ENCODE measurements around the gene TENM4. TPM values are rescaled to one million over a fixed set of nuclear protein-coding genes. Genes with fewer than 3 reads are reported as not detected.
A peak's percentile ranks its signal among the peaks of the same experiment; 100 is the strongest.

Gene TENM4
- total RNA-seq, 1 experiment from 2014 or later, result not detected

GRCh38 chr11:78762105-78762504 lies 678.7 kb downstream of the TENM4 start:
- no peak for DNase-seq (ENCODE audit: low spot score)

- no peak for DNase-seq (ENCODE audit: low spot score)
Measured at GRCh38 chr11:78759071-78759470, 681.8 kb downstream of the TENM4 start.

DNA sequence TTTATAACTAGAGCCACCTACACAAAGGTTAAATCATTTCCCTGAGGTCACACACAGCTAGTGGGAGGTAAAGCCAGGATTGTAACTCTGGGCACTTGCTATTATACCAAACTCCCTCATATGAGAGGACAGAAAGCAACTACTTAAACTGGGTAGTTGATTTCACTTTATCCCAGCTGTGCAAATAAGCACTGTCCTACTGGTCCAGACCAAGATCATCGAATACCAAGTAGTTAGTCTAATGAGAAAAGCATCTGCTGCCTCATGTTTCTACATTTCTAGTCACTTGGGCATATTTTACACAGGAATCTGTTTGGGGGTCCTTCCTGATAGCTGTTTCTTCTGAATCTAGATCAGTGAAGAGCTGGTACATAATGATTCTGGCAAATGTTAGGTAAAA lies 687.5 kb downstream of the TENM4 start:
- DNase-seq (ENCODE audit: low spot score), result no peak

DNA sequence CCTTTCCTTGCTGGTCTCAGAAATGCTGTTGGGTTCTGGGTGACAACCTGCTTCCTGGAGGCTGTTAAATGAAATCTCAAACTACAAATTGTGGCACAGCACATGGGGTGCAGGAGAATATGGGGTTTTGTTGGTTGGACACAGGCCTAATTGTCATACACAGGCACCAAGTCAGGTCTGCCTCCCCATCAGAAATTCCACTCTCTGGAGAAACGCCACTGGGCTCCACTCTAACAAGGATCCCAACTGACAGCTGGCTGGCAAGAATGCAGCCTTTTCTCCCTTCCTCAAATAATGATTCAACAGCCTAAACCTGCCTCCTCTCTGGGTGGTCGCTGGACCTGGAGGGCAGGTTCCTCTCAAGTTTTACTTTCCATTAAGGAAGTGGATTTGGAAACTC lies 688.3 kb downstream of the TENM4 start:
- DNase-seq (ENCODE audit: low spot score), result no peak

GRCh38 chr11:78748918-78749690 lies 691.7 kb downstream of the TENM4 start:
- no peak for DNase-seq (ENCODE audit: low spot score)

GRCh38 chr11:78744949-78745348 lies 695.9 kb downstream of the TENM4 start:
- DNase-seq (ENCODE audit: low spot score), result no peak

DNA sequence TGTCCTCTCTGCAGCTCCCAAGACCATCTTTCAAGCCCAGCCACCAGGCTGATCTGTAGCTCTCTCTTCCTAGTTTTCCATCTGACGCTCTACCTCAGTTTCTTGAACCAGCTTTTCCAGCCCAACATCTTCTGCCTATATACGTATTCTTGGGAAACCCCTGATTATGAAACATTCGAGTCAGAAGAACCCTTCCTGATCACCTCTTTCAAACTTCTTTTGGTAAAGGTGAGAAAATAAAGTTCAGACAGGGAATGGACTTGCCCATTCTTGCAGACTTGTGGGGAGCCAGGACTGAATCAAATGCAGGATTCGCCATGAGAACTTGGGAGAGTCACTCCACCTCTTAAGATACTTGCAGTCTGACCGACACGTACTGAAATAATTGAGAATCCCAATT lies 696.6 kb downstream of the TENM4 start:
- DNase-seq (ENCODE audit: low spot score), result no peak

GRCh38 chr11:78742430-78742829 lies 698.4 kb downstream of the TENM4 start:
- DNase-seq (ENCODE audit: low spot score), result peak; percentile 34

GRCh38 chr11:78741741-78742140 lies 699.1 kb downstream of the TENM4 start:
- DNase-seq (ENCODE audit: low spot score), result no peak

- no peak for DNase-seq (ENCODE audit: low spot score)
Measured at GRCh38 chr11:78740199-78741071, 700.4 kb downstream of the TENM4 start.

DNA sequence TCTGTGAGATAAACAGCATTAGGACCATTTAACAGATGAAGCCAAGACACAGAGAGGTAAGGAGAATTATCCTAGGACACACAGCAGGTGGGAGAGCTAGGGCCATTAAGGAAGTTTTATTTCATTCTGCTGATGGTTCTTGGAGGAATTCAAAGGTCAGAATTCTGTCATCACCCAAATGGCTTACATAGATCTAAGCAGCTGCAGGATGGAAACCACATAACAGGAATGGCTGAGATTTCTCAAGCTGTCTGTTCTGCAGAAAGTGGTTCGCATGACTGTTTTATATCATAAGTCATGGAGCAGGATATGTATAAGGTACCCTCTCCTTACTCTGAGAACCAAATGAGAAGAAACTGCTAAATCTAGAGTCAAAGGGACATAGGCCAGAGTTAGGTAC lies 702.9 kb downstream of the TENM4 start:
- DNase-seq (ENCODE audit: low spot score), result no peak

DNA sequence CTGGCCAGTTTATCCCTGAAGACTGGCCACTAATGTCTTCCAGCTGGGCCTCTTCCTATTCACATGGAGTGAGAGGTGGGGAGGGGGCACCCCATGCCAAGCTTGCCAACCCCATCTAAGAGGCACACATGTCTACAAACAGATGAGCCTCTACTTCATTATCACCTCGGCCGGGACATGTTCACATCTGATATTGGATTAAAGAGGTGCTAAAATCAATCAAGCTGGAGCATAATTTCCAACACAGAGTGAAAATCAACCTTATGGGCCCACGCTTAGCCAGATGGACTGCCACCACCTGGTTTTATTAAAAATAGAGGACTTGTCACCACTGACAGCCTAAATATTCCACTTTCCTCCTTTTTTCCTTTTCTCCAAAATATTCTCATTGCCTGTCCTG lies 703.5 kb downstream of the TENM4 start:
- no peak for DNase-seq (ENCODE audit: low spot score)

DNA sequence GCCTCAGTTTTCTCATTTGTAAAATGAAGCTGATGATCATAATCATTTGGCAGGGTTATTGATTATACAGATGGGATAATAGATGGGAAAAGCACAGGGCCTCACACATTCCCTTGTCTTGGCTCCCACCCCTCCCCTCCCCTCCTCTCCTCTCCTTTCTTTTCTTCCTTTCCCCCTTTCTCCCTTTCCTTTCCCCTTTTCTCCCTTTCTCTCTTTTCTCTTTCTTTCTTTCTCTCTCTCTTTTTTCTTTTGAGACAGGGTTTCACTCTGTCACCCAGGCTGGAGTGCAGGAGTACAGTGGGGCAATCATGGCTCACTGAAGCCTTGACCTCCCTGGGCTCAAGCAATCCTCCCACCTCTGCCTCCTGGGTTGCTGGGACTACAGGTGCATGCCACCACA lies 705.1 kb downstream of the TENM4 start:
- no peak for DNase-seq (ENCODE audit: low spot score)

GRCh38 chr11:78733031-78733430 lies 707.8 kb downstream of the TENM4 start:
- no peak for DNase-seq (ENCODE audit: low spot score)

DNA sequence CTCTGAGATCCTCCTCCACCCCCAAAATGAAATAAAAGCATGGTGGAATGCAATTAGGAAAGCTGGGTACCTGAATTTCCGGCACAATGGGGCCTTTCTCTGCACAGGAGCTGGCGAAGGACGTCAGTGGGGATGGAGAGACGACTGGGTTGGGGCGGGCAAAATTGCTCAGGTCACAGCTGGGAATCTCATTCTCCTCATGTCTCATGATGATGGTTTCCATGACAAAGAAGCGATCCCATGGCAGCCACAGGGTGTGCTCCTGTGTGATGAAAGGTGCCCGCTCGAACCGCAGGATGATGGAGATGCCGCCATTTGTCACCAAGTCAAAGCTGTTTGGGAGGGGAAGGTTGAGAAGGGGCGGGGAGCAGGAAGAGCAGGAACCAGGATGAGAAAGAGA lies 708.6 kb downstream of the TENM4 start:
- DNase-seq (ENCODE audit: low spot score), result no peak

DNA sequence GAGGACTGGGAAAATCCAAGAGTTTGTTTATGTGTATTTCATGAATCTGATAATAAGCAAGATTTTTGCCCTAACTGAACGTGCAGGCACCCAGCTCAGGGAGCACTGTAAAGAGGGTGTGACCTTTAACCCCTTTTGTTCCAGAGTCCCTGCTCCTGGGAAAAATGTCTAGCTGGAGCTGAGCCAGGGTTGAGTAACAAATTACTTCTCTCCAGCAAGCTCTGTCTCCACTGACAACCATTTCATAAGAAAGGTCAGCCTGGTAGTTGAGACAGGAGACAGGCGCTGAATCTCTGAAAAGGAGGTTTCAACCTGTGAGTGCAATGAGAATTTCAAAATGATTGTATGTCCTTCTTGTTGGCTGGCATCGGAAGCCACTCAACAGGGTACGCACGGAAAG lies 709.8 kb downstream of the TENM4 start:
- no peak for DNase-seq (ENCODE audit: low spot score)

DNA sequence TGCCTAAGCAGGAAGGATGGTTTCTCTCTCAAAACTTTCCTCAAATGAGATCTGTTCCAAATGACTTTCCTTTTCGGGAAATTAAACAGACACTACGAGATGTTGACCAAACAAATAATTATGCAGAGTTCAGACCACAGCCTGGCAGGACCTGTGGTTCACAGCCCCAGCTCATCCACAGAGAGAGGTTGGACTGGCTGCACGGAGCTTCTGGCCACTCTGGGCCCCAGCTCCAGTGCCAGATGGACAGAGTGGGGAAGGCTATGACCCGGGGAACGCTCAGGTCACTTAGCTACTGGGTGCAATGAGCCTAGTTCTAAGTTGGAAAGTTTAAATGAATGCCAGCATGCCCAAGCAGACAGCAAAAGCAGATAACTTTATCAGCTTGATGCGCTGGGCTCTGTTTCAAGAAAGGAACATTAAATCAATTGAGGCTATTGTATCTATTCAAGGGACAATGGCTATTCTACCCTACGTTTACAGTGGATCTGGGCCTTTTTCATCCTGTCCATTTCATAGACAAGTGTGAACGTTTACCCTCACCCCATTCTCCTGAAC lies 710.5 kb downstream of the TENM4 start:
- DNase-seq (ENCODE audit: low spot score), result no peak

DNA sequence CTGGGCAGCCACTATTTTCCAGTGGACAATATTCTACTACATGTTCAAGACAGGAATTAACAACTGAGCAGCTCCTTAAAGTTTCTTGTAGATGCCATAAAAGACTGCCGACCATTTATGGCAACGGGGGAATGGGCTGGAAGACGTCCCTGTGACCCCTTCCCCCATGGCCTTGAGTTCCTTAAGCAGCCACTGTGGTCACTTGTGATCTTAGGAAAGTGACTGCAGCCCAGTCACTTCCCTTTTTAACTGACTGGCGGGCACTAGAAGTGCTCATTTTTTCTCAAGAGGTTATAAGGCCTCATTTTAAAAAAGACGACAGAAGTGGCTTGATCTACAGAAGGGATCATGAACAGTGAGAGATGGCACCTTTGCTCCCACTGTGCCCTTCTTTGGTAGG lies 713.0 kb downstream of the TENM4 start:
- no peak for DNase-seq (ENCODE audit: low spot score)

DNA sequence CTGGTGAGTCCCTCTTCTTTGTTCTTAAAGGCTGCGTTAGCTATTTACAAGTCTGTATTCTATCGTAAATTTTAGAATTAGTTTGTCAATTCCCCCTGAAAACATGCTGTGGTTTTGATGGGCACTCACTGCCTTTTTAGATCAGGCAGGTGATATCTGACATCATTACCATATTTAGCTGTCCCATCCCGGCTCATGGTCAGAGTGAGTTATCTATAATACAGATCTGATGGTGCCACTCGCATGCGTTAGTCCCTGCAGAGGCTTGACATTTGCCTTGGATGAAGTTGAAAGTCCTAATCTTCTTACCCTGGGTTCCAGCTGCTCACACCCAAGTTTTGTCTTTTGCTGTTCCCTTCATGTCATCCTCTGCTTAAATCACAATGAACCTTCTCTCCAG lies 715.6 kb downstream of the TENM4 start:
- no peak for DNase-seq (ENCODE audit: low spot score)

- DNase-seq (ENCODE audit: low spot score), result no peak
Measured at GRCh38 chr11:78722786-78723185, 718.0 kb downstream of the TENM4 start.

DNA sequence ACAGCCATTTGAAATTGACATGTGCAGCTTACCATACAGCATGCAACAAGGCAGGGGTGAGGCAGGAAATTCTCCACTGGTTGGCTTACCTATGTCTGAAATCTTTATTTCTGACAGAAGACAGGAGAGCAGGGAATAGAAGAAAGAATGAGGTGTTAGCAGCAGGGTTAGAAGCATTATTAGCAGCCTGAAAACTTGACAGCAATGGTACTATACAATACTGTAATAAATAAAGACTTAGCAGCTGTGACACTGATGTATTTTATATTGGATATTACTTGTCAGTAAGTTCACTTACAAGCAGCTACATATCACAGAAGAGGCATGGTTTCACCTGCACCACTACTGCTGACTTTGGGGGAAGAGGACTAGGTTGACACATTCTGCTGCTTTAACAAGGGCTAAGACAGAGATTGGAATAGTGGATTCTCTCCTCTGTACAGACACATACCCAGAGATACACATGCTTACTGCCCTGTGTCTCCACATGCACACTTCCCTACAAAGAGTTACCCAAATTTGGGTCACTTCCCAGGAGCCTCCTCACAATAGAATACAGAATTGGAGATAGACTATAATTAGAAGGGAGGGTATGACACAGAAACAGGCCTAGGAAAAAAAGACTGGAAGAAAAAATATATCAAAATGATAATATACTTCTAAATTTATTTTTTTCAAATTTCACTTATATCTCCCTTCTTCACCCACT lies 720.4 kb downstream of the TENM4 start:
- DNase-seq (ENCODE audit: low spot score), result no peak

- no peak for DNase-seq (ENCODE audit: low spot score)
Measured at GRCh38 chr11:78717041-78717440, 723.8 kb downstream of the TENM4 start.
